GM21360 (cell line): ENCODE data around the gene CRACR2B.

Experiments used
- ATAC-seq: cut with Tn5 transposase; IDR thresholded peaks from one replicate; pipeline ENCODE4 v1.9.1; 2021; ENCODE audit warnings: mild to moderate bottlenecking, moderate library complexity; ENCODE audit not compliant: unreplicated experiment

The CRACR2B gene

DNA sequence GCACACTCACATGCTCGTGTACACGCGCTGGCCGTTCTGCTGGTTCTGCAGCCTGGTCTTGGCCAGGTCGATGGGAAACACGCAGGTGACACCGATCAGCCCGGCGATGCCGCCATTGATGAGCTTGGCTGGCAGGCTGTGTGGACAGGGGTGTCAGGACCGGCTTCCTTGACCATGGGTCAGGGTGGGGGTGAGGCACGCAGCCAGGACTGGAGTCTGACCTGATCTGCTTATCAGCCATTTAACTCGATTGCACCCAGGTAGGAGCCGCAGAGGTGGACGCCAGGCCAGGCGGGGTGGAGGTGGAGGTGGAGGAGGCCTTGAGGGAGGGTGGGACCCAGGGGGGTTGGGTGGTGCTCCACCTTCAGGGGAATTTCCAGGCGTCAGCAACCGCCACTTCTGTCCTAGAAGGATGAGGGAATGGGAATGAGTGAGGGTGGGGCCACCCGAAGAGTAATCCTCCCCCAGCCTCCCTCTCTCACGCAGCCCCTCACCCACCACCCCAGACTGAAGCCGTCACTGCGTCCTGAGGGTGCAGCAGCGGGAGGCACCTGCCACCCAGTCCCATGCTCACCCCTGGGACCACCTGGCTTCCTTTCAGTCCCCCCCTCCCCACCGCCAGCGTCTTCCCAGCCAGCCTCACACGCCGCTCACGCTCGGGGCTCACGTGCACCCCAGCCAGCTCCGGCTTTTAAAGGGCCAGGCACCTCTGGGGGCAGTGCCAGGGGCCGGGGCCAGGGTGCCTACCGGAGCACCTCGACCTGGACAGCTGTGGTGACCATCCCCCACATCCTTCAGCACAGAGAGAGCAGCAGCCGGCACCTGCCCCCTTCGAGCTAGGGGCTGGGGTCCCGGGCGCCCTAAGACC lies 32.7 kb upstream of the CRACR2B start:
- ATAC-seq: no peak

DNA sequence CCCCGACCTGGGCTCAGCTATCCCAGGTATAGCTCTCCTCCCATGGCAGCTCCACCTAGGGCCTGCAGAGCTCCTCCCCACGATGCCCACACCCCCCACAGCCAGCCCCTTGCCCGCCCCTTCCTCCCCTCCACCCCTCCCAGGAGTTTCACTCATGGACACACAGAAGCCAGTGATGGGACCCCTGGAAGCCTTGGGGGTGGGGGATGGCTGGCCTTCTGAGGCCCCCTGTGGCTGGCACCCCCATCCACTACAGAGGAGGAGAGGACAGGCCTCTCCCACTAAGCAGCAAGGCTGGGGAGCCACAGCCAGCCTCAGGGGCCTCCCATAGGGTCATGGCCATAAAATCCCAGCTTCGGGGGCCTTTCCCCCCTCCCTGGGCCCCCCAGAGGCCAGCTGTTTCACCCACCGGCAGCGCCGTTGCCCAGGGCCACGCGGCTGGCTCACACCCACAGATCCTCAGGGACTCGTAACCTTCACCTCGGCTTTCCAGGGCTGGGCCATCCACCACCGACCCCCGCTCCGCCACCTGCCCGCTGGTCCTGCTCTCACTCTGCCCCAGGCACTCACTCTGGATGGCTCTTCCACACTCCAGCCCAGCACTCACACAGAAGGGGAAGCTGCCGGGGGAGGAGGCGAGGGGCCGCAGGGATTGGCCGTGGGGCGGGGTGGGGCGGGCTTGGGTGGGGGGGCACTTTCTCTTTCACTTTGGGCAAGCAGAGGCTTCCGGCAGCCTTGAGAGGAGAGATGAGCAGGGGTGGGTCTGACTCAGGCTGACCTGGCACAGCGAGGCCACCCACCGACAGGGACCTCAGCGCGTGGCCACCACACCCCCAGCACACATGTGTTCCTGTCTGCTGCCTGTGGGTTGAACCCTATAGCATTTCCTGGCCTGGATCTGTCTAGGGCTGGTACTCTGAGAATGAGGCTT lies 31.8 kb upstream of the CRACR2B start:
- no peak for ATAC-seq

DNA sequence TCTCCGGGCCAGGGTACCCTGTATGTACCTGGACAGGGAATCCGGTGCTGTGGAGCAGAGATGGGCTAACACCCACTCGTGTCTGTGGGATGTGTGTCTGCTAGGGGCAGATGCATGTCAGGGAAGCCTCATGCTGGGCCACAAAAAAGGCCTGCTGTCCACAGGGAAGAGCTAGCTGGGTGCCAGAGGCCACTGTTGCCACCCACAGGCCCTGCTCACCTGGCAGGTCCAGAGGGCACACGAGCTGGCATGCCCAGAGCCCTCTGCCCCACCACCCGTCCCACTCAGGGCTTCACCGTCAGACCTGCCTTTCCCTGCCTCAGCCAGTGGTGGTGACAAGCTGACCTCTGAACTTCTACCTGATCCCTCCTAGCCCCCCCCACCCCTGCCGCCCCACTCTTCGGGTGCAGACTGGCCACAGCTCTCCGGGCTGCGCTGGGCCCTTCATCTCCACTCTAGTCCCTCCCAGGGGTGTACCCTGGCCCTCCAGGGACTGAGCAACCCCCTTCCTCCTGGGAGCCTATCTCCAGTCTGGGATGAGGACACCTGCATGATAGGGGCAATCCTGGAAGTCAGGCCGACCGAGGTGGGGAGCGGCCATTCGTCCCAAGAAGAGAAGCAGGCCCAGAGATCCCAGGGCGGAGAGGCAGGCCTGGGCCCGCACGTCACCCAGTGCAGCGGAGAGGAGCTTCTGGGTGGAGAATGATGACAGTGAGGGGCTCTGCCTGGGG lies 31.0 kb upstream of the CRACR2B start:
- ATAC-seq: no peak

DNA sequence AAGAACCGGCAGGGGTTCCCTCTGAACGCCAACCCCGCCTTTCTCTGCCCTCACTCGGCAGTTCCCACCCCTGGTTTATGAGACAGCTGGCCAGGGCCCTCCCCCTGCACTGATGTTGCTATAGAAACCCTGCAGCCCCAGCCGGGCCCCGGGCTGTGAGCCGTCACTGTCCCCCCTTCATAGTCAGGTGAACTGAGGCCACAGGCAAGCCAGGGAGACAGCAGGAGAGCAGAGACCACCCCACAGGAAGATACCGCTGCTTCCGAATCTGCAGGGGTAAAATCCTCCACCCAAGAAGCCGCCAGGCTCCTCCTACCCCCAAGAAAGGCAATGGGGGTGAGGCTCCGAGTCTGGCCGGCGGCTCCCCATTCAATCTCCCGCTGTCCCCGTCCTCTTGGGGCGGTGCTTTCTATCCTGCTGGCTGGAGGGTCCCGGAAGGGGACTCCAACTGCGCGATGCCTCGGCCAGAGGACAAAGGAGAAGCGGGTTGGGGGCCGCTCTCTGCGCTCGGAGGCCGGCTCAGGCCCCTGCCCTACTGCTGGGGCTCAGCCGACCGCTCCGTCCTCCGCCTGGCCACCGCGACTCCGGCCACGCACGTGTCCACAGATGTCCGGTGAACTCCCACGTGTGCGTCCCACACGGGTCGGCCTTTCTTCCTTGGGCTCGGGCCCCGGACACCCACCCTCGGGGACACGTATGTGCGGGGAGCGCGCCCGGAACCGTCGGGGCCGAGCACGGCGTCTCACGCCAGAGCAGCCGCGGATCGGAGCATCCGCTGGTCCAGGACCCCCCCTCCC lies 30.2 kb upstream of the CRACR2B start:
- ATAC-seq: no peak

DNA sequence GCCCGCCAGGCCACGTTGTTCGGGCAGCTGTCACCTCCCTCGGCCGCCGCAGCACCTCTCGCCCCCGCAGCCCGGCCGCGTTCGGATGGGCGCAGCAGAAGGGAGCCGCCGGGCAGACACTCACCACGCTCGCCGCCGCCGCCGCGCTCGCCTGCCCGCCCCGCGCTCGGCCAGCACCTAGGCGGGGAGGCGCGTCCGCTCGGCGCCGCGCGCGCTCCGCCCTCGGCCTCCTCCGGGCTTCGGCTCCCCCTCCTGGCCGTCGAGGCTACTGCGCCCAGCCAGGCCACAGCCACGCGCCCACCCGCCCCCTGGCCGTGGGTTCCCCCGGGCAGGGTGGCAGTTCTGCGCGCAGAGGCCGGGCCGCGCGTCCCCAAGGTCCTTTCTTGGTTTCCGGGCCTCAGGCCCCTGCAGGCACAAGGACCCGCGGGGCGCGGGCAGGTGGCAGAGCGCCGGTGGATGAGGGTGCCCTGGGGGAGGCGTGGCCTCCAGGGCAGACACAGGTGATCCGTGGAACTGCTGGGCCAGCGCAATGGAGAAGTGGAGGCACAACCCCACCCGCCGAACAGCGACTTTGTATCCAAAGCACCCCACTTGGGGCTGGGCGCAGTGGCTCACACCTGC lies 29.5 kb upstream of the CRACR2B start, which contains the start of gene SLC25A22:
SLC25A22 (minus strand) TSS at position 189 of the 621 bp plus-strand sequence. CDS start 3,275 bp downstream, outside the sequence.
- no peak for ATAC-seq

DNA sequence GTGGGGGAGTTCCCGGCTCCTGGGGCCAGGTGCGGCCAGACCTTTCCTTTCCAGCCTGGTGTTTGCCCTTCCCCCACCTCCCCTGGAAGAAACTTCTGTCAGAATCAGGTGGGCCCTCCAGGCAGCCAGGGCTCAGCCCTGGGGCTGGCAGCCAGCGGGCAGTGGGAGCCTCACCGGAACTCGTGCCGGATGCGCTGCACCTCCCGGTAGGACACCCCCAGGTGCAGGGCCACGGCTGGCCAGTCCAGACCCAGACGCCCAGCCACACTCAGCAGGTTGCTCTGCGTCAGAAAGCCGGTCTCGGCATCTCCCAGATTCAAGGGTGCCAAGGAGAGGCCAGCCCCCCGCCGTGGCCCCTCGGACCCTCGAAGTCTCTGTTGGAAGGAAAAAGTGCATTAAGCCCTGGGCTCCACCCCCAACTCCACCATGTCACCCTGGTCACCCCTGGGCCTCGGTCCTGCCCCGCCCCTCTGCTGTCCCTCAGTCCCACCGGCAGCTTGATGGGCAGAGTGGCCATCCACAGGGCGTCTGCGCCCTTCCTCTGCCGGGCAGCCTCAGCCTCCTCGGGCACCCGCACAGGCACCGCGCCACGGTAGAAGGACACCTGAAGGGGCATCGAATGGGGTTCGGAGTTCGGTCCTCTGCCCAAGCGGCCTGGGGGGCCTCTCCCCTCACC lies 27.9 kb upstream of the CRACR2B start:
- ATAC-seq: no peak

DNA sequence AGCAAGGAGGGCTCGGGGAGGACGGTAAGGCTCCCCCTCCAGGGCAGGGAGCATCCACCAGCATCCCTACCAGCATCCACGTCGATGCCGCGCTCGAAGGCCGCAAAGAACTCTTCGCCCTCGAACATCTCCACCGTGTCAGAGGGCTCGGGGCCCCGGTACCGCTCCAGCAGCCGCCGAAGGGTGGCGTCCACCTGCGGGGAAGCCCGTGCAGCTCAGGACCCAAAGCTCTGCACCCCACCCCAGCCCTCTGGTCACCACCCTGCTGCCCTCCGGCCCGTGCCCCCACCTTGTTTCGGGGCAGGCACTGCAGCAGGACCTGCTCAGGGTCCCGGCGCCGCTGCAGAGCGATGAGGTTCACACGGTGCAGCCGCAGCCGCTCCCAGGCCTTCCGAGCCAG lies 27.2 kb upstream of the CRACR2B start:
- no peak for ATAC-seq

DNA sequence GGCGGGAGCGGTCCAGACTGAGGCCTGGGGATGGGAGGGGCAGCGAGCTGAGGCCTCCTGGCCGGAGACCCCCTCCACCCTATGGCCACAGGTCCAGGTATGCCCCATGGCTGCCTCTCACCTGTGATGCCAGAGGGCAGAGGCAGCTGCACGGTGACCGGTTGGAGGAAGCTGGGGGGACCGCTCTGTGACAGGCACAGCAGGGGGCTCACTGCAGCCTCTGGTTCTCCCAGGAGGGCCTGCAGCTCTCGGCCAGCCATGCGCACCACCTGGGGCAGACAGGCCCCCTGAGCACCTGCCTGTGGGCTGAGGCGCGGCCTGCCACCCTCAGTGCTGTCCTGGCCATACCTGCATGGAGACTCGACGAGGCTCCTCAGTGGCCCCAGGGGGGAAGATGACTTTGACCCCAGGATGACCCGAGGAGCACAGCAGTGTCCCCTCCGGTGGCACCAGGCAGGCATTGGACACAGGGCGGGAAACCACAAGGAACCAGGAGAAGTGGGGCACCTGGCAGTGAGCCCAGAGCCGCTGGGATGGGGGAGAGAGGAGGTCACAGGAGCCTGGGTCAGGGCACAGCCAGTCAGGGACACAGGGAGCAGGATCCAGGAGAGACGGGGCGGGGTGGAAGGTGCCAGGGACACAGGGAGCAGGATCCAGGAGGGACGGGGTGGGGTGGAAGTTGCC lies 26.5 kb upstream of the CRACR2B start:
- ATAC-seq: no peak

DNA sequence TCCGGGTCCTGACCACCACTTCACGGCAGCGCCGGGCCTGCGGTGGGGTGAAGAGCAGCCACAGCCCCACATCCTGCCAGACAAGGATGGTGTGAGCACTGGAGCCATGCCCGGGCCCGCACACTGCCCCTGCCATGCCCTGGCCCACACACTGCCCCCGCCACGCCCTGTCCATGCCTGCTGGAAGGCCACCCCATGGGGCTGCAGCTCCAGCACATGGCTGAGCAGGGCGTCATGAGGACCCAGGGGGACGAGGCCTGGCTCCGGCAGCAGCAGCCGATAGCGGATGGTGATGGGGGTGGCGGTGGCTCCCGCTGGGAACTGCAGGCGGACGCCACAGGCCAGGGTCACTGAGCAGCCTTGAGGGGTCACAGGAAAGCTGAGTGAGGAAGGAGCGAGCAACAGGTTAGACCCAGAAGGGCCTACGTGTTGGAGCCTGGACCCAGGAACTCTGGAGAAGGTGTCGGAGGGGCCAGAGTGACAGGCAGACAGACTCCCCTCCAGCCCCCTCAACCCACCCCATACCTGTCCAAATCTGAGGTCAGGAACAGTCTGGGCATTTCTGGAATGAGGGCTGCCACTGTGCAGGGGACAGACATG lies 25.6 kb upstream of the CRACR2B start:
- no peak for ATAC-seq

DNA sequence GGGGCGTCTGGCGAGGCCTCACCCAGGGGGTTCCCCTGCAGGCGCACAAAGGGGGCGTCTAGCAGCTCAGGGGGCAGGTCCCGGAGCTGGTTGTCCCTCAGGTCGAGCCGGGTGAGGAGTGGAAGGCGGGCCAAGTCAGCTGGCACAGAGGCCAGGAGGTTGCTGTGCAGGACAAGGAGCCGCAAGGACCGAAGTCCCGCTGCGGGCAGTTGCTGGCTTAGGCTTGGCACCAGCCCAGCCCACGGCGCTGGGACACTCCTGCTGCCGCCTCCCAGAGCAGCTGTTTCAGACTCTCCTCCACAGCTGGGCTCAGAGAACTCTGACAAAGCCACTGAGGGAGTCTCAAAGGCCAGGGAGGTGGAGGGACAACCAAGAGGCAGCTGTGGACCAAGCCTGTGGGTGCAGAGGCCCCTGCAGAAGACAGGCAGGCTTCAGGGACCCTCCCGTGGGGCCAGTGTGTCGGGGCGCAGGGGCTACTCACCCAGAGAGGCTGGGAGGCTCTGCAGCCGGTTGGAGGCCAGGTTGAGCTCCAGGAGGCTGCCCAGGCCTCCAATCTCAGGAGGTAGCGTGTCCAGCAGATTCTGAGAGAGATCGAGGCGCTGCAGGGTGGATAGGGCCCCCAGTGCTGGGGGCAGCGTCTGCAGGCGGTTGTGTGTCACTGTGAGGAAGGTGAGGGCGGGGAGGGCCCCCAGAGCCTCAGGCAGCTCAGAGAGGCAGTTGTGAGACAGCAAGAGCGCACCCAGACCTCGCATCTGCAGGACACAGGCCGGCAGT lies 24.8 kb upstream of the CRACR2B start:
- no peak for ATAC-seq

DNA sequence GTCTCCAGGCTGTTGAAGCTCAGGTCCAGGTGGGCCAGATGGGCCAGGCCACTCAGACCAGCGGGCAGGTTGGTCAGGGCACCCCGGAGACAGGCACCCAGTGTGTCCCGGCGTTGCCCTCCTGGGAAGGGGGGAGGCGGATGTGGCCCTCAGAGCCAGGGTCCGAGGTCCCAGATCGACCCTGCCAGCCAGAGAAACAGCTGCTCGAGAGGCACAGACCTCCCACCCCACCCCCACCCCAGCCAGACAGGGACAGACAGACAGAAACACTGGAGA lies 24.3 kb upstream of the CRACR2B start:
- no peak for ATAC-seq

DNA sequence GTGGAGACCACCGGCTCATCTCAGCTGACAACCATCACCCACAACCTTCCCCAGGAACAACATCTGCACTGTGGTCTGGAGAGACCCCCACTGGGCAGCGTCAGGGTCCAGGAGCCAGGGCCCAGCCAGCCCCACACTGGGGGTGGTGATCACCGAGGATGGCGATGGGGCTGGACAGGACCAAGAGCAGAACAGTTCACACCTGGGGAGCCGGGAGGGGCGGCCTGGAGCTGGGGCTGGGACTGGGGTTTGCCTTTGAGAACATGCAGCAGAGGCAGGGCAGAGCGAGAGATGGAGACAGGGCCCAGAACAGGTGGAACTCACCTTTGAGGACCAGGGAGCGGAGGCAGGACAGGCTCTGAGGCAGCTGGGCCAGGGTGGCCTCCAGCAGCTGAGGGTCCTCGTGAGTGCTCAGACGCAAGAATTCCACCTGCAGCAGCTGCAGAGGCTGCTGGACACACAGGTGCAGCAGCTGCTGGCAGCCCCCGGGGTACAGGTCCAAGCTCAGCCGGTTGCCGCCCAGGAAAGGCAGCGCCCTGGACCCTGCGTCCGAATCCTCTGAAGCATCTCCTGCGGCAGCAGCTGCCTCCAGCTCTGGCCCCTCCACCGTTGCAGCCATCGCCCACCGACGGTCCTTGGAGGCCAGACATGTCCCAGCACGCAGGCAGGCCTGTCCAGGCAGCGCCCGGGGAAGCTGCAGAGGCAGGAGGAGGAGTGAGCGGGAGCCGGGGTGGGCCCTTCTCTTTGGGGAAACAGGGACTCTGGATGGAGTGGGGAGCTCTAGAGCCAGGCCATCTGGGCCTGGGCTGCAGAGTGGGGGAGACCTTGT lies 23.7 kb upstream of the CRACR2B start:
- ATAC-seq: no peak

DNA sequence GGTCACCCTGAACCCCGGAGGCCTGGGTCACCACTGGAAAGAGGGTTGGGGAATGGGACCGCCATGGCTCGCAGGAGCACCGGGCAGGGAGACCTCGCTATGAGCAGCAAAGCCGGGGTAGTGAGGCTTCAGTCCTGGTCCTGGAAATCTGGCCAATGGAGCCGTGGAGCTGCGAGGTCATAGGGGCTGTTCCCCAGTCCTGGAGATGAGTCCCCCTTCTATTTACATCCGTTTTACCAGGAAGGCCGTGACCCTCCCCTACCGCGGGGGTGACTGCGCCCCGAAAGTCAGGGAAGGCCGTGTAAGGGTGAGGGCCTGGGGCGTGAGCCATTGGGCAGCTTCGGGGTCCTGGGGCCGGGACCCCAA lies 23.1 kb upstream of the CRACR2B start:
- no peak for ATAC-seq

DNA sequence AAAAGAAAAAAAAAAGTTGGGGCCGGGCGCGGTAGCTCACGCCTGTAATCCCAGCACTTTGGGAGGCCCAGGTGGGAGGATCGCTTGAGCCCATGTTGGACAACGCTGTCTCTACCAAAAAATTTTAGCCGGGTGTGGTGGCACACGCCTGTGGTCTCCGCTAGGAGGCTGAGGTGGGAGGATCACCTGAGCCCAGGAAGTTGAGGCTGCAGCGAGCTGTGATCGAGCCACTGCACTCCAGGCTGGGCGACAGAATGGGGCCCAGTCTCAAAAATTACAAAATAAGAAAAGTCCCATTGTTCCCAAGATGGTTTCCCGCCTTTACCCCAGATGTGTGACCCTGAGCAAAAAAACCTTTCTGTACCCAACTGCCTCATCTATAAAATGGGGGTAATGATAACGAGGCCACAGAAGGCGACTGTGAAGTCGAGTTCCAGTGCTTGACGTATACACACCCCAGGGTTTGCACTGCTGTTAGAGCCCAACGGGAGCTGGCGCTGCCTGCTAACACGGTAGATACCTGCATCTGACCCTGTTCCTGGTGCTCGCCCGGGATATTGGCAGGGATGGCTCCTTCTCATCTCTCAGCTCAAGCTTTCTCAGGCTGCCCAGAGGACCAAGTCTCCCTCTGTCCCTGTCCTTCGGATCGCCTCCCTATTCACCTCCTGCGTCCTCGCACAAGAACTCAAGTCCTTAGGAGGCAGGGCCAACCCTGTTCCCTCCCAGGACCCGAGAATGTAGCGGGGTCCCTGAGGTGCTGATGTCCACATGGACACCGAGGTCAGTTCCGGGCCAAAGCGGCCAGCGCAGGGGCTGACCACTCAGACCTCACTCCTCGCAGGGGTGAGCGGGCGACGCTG lies 19.1 kb upstream of the CRACR2B start:
- no peak for ATAC-seq

DNA sequence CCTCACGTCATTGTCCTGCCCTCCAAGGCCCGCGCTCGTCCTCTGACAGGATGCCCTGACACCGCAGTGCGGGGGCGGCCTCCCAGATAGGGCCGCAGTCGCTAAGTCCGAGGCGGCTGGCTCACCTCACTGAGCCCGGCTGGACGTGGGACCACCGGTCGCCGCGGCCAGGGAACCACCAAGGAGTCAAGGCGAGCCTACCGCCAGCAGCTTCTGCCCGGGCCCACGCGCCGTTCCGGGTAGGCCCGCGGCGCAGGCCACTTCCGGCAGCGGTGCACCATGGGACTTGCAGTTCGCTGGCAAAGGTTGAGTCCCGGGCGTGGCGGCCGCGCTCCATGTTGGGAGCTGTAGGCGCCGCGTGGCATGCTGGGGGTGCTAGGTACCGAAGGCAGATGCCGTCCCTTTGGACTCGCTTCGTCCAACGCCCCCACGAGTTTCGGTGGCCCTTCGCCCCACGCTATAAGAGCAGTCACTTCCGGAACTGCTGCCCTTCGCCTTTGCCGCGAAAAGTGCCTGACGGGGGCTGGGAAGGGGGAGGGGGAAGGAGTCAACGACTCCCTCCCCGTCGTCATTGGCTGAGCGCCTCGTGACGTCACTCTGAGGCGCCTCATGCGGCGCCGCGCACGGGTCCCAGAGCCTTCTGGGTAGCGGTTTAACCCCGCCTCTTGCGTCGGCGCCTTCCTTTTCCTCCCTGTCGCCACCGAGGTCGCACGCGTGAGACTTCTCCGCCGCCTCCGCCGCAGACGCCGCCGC lies 18.3 kb upstream of the CRACR2B start, which contains the start of gene RPLP2:
RPLP2 (plus strand) TSS at position 681 of the 753 bp plus-strand sequence. CDS start 268 bp downstream, outside the sequence.
- peak; percentile 68 for ATAC-seq
